T1000 (cell line): ENCODE results near the gene ITGA8.
"Not testable (repeated sequence)": the region's sequence is repeated elsewhere in the genome, so short reads cannot be mapped to it uniquely, and the experiment has no call there.

Experiments
- DNase-seq: peaks from one replicate; lab custom pipeline; 2025; ENCODE audit warnings: mixed read lengths; lab: John Stamatoyannopoulos, UW

Gene ITGA8

GRCh38 chr10:15557168-15557567, 162.6 kb downstream of the ITGA8 start:
- DNase-seq: not testable (repeated sequence)

GRCh38 chr10:15550950-15551349, 168.8 kb downstream of the ITGA8 start:
- DNase-seq: no peak

GRCh38 chr10:15548331-15548730, 171.4 kb downstream of the ITGA8 start:
- no peak for DNase-seq

GRCh38 chr10:15546606-15547005, 173.1 kb downstream of the ITGA8 start:
- DNase-seq: no peak

GRCh38 chr10:15545884-15546283, 173.8 kb downstream of the ITGA8 start:
- no peak for DNase-seq

- no peak for DNase-seq
Measured at GRCh38 chr10:15545266-15545665, 174.5 kb downstream of the ITGA8 start.

- no peak for DNase-seq
Measured at GRCh38 chr10:15543994-15544393, 175.7 kb downstream of the ITGA8 start.

GRCh38 chr10:15542817-15543216, 176.9 kb downstream of the ITGA8 start:
- no peak for DNase-seq

GRCh38 chr10:15541376-15541775, 178.3 kb downstream of the ITGA8 start:
- no peak for DNase-seq

- DNase-seq: no peak
Measured at GRCh38 chr10:15540727-15541126, 179.0 kb downstream of the ITGA8 start.

GRCh38 chr10:15539262-15539661, 180.5 kb downstream of the ITGA8 start:
- no peak for DNase-seq

GRCh38 chr10:15534928-15535538, 184.7 kb downstream of the ITGA8 start:
- DNase-seq: not testable (repeated sequence)

GRCh38 chr10:15531927-15532722, 187.6 kb downstream of the ITGA8 start:
- no peak for DNase-seq

- no peak for DNase-seq
Measured at GRCh38 chr10:15528859-15529239, 190.9 kb downstream of the ITGA8 start.

- DNase-seq: no peak
Measured at GRCh38 chr10:15526754-15527153, 193.0 kb downstream of the ITGA8 start.

- DNase-seq: no peak
Measured at GRCh38 chr10:15521328-15521903, 198.3 kb downstream of the ITGA8 start.

- DNase-seq: no peak
Measured at GRCh38 chr10:15518250-15518649, 201.5 kb downstream of the ITGA8 start.

GRCh38 chr10:15516256-15517085, 203.3 kb downstream of the ITGA8 start:
- no peak for DNase-seq

- DNase-seq: no peak
Measured at GRCh38 chr10:15515202-15515601, 204.5 kb downstream of the ITGA8 start.

GRCh38 chr10:15510963-15511362, 208.8 kb downstream of the ITGA8 start:
- no peak for DNase-seq

- no peak for DNase-seq
Measured at GRCh38 chr10:15505329-15505728, 214.4 kb downstream of the ITGA8 start.

GRCh38 chr10:15504101-15504840, 215.5 kb downstream of the ITGA8 start:
- DNase-seq: no peak
